Measurements from ENCODE around the gene SLC9B2.

The SLC9B2 gene

GRCh38 chr4:103074744-103075434 lies 1.7 kb downstream of the SLC9B2 start:
- no peaks in the 10 kb centered on the region for H3K27me3 ChIP-seq (replicated peaks; ENCODE audit: control insufficient read depth, insufficient read depth, low read length)
- peaks cover 30% of the 10 kb centered on the region for H3K4me1 ChIP-seq (ENCODE audit: control insufficient read depth, insufficient read depth, low read length)
- peak overlapping the region; percentile 86 for H3K4me3 ChIP-seq (ENCODE audit: low read length)
- H3K9me3 ChIP-seq (ENCODE audit: control insufficient read depth, low read length): no peaks in the 10 kb centered on the region
- H3K36me3 ChIP-seq (ENCODE audit: control insufficient read depth, insufficient read depth, low read length, severe bottlenecking): no peaks in the 10 kb centered on the region
- DNase-seq (ENCODE audit: low read depth): no peak
- H3K9ac ChIP-seq (ENCODE audit: low read length): peak overlapping the region; percentile 88

- H3K9ac ChIP-seq (ENCODE audit: low read length): no peak overlapping the region
- H3K4me3 ChIP-seq (ENCODE audit: low read length): no peak overlapping the region
- no peaks in the 10 kb centered on the region for H3K9me3 ChIP-seq (ENCODE audit: control insufficient read depth, low read length)
- H3K36me3 ChIP-seq (ENCODE audit: control insufficient read depth, insufficient read depth, low read length, severe bottlenecking): no peaks in the 10 kb centered on the region
- DNase-seq (ENCODE audit: low read depth): no peak
- no peaks in the 10 kb centered on the region for H3K27me3 ChIP-seq (replicated peaks; ENCODE audit: control insufficient read depth, insufficient read depth, low read length)
- peaks cover 30% of the 10 kb centered on the region for H3K4me1 ChIP-seq (ENCODE audit: control insufficient read depth, insufficient read depth, low read length)
These were observed 2.6 kb downstream of the SLC9B2 start for GRCh38 chr4:103073792-103074438.

GRCh38 chr4:103067841-103068547 lies 8.6 kb downstream of the SLC9B2 start:
- H3K9me3 ChIP-seq (ENCODE audit: control insufficient read depth, low read length): no peaks in the 10 kb centered on the region
- peaks cover 22% of the 10 kb centered on the region for H3K36me3 ChIP-seq (ENCODE audit: control insufficient read depth, insufficient read depth, low read length, severe bottlenecking)
- no peak overlapping the region for H3K9ac ChIP-seq (ENCODE audit: low read length)
- DNase-seq (ENCODE audit: low read depth): no peak
- H3K4me1 ChIP-seq (ENCODE audit: control insufficient read depth, insufficient read depth, low read length): peaks cover 6% of the 10 kb centered on the region
- no peak overlapping the region for H3K4me3 ChIP-seq (ENCODE audit: low read length)
- no peaks in the 10 kb centered on the region for H3K27me3 ChIP-seq (replicated peaks; ENCODE audit: control insufficient read depth, insufficient read depth, low read length)

GRCh38 chr4:103060453-103061148 lies 16.0 kb downstream of the SLC9B2 start:
- no peak for DNase-seq (ENCODE audit: low read depth)

GRCh38 chr4:103054030-103054429 lies 22.5 kb downstream of the SLC9B2 start:
- DNase-seq (ENCODE audit: low read depth): no peak
- no peaks in the 10 kb centered on the region for H3K9me3 ChIP-seq (ENCODE audit: control insufficient read depth, low read length)
- no peaks in the 10 kb centered on the region for H3K27me3 ChIP-seq (replicated peaks; ENCODE audit: control insufficient read depth, insufficient read depth, low read length)
- H3K36me3 ChIP-seq (ENCODE audit: control insufficient read depth, insufficient read depth, low read length, severe bottlenecking): peaks cover 12% of the 10 kb centered on the region
- no peak overlapping the region for H3K4me3 ChIP-seq (ENCODE audit: low read length)
- no peak overlapping the region for H3K9ac ChIP-seq (ENCODE audit: low read length)
- peaks cover 4% of the 10 kb centered on the region for H3K4me1 ChIP-seq (ENCODE audit: control insufficient read depth, insufficient read depth, low read length)

More at GRCh38 chr4:103060453-103061148, 16.0 kb downstream of the SLC9B2 start:
- Histone ChIP-seq H3K9ac (ENCODE audit: low read length) (no peak overlapping the region), H3K4me1 (ENCODE audit: control insufficient read depth, insufficient read depth, low read length) (peaks cover 6% of the 10 kb centered on the region), H3K27me3 (replicated peaks; ENCODE audit: control insufficient read depth, insufficient read depth, low read length) (no peaks in the 10 kb centered on the region), H3K4me3 (ENCODE audit: low read length) (no peak overlapping the region), H3K9me3 (ENCODE audit: control insufficient read depth, low read length) (no peaks in the 10 kb centered on the region), H3K36me3 (ENCODE audit: control insufficient read depth, insufficient read depth, low read length, severe bottlenecking) (peaks cover 14% of the 10 kb centered on the region)

- Histone ChIP-seq H3K4me3 (ENCODE audit: low read length) (no peak overlapping the region), H3K9ac (ENCODE audit: low read length) (no peak overlapping the region), H3K36me3 (ENCODE audit: control insufficient read depth, insufficient read depth, low read length, severe bottlenecking) (peaks cover 24% of the 10 kb centered on the region), H3K27me3 (replicated peaks; ENCODE audit: control insufficient read depth, insufficient read depth, low read length) (no peaks in the 10 kb centered on the region), H3K9me3 (ENCODE audit: control insufficient read depth, low read length) (no peaks in the 10 kb centered on the region), H3K4me1 (ENCODE audit: control insufficient read depth, insufficient read depth, low read length) (peaks cover 4% of the 10 kb centered on the region)
- DNase-seq (ENCODE audit: low read depth): no peak
These were observed 23.8 kb downstream of the SLC9B2 start for GRCh38 chr4:103052779-103053178.

DNA sequence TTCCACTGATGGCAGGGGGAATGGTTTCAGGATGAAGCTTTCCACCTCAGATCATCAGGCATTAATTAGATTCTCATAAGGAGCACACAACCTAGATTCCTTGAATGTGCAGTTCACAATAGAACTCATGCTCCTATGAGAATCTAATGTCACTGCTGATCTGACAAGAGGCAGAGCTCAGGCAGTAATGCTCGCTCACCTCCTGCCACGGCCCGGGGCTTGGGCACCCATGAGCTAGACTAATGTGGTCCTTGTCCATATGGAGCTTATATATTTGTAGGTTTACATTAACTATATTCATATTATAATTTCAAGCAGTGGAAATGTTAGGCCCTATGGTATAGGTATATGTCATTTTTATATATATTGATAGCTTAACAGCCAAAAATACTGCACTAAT lies 24.4 kb downstream of the SLC9B2 start:
- Histone ChIP-seq H3K4me1 (ENCODE audit: control insufficient read depth, insufficient read depth, low read length) (peaks cover 4% of the 10 kb centered on the region), H3K9me3 (ENCODE audit: control insufficient read depth, low read length) (no peaks in the 10 kb centered on the region), H3K36me3 (ENCODE audit: control insufficient read depth, insufficient read depth, low read length, severe bottlenecking) (peaks cover 24% of the 10 kb centered on the region), H3K9ac (ENCODE audit: low read length) (no peak overlapping the region), H3K4me3 (ENCODE audit: low read length) (no peak overlapping the region), H3K27me3 (replicated peaks; ENCODE audit: control insufficient read depth, insufficient read depth, low read length) (no peaks in the 10 kb centered on the region)
- no peak for DNase-seq (ENCODE audit: low read depth)

- H3K36me3 ChIP-seq (ENCODE audit: control insufficient read depth, insufficient read depth, low read length, severe bottlenecking): peaks cover 25% of the 10 kb centered on the region
- DNase-seq (ENCODE audit: low read depth): peak; percentile 11
- no peaks in the 10 kb centered on the region for H3K9me3 ChIP-seq (ENCODE audit: control insufficient read depth, low read length)
- H3K9ac ChIP-seq (ENCODE audit: low read length): no peak overlapping the region
- H3K27me3 ChIP-seq (replicated peaks; ENCODE audit: control insufficient read depth, insufficient read depth, low read length): no peaks in the 10 kb centered on the region
- H3K4me1 ChIP-seq (ENCODE audit: control insufficient read depth, insufficient read depth, low read length): peaks cover 4% of the 10 kb centered on the region
- H3K4me3 ChIP-seq (ENCODE audit: low read length): no peak overlapping the region
These were observed 25.7 kb downstream of the SLC9B2 start for GRCh38 chr4:103050736-103051436.

GRCh38 chr4:103046416-103047290 lies 29.9 kb downstream of the SLC9B2 start:
- H3K36me3 ChIP-seq (ENCODE audit: control insufficient read depth, insufficient read depth, low read length, severe bottlenecking): peaks cover 48% of the 10 kb centered on the region
- H3K9me3 ChIP-seq (ENCODE audit: control insufficient read depth, low read length): no peaks in the 10 kb centered on the region
- peak; percentile 54 for DNase-seq (ENCODE audit: low read depth)
- no peak overlapping the region for H3K4me3 ChIP-seq (ENCODE audit: low read length)
- H3K4me1 ChIP-seq (ENCODE audit: control insufficient read depth, insufficient read depth, low read length): no peaks in the 10 kb centered on the region
- no peak overlapping the region for H3K9ac ChIP-seq (ENCODE audit: low read length)
- H3K27me3 ChIP-seq (replicated peaks; ENCODE audit: control insufficient read depth, insufficient read depth, low read length): no peaks in the 10 kb centered on the region

GRCh38 chr4:103044183-103044582 lies 32.4 kb downstream of the SLC9B2 start:
- Histone ChIP-seq H3K4me3 (ENCODE audit: low read length) (no peak overlapping the region), H3K27me3 (replicated peaks; ENCODE audit: control insufficient read depth, insufficient read depth, low read length) (no peaks in the 10 kb centered on the region), H3K36me3 (ENCODE audit: control insufficient read depth, insufficient read depth, low read length, severe bottlenecking) (peaks cover 38% of the 10 kb centered on the region), H3K9me3 (ENCODE audit: control insufficient read depth, low read length) (no peaks in the 10 kb centered on the region), H3K9ac (ENCODE audit: low read length) (no peak overlapping the region), H3K4me1 (ENCODE audit: control insufficient read depth, insufficient read depth, low read length) (no peaks in the 10 kb centered on the region)
- no peak for DNase-seq (ENCODE audit: low read depth)
